ENCODE data around the gene OSMR. TPM values are rescaled to one million over a fixed set of nuclear protein-coding genes. Genes with fewer than 3 reads are reported as not detected.

Gene OSMR
- total and polyA plus RNA-seq, 2 experiments from 2014 or later: 1.5 to 2.6 TPM

GRCh38 chr5:38906503-38906902 lies 60.7 kb downstream of the OSMR start (continued):
- TF ChIP-seq ZNF462 (CRISPR knock-in tag; IDR thresholded peaks at IDR 0.05) (no peak), CREB1 (CRISPR knock-in tag; IDR thresholded peaks at IDR 0.05; ENCODE audit: low read depth) (no peak)

GRCh38 chr5:38911933-38912332 lies 66.1 kb downstream of the OSMR start:
- Histone ChIP-seq H3K27me3 (ENCODE audit: insufficient read depth) (no peaks in the 10 kb centered on the region), H3K27ac (ENCODE audit: low read depth) (no peak overlapping the region), H3K36me3 (ENCODE audit: insufficient read depth) (no peaks in the 10 kb centered on the region), H2AFZ (no peak overlapping the region), H3K4me3 (no peak overlapping the region), H4K20me1 (replicated peaks; ENCODE audit: insufficient read depth) (no peaks in the 10 kb centered on the region), H3K4me2 (no peak overlapping the region), H3K79me2 (replicated peaks; ENCODE audit: insufficient read depth) (no peaks in the 10 kb centered on the region), H3K9me2 (ENCODE audit: insufficient read depth) (peaks cover 4% of the 10 kb centered on the region; the same call in 1 of the 2 replicates), H3K4me1 (ENCODE audit: insufficient read depth) (no peaks in the 10 kb centered on the region), H3F3A (replicated peaks; ENCODE audit: low read depth) (no peaks in the 10 kb centered on the region)
- Mint-ChIP-seq H3K4me1 (peaks cover 3% of the 10 kb centered on the region; the same call in 1 of the 3 replicates), H3K4me3 (no peak overlapping the region), H3K36me3 (ENCODE audit: low read depth) (peaks cover 15% of the 10 kb centered on the region), H3K27me3 (ENCODE audit: insufficient read depth, low read depth, poor library complexity) (no peaks in the 10 kb centered on the region), H3K9me3 (peaks cover 26% of the 10 kb centered on the region), H3K27ac (no peak overlapping the region)
- DNase-seq (ENCODE audit: low spot score) (no peak), ATAC-seq (no peak)
- TF ChIP-seq JUNB (IDR thresholded peaks at IDR 0.05; ENCODE audit: unreplicated experiment) (no peak), REST (IDR thresholded peaks at IDR 0.05; ENCODE audit: unreplicated experiment) (no peak), CTCF (conservative IDR thresholded peaks at IDR 0.05; ENCODE audit: low read depth in 2 of 2) (no peak), POLR2AphosphoS5 (IDR thresholded peaks at IDR 0.05; ENCODE audit: low read depth) (no peak), EZH2phosphoT487 (IDR thresholded peaks at IDR 0.05; ENCODE audit: unreplicated experiment) (no peak), ZNF114 (CRISPR knock-in tag; IDR thresholded peaks at IDR 0.05) (no peak), STAT1 (IDR thresholded peaks at IDR 0.05; ENCODE audit: unreplicated experiment) (no peak), NANOG (IDR thresholded peaks at IDR 0.05; ENCODE audit: borderline replicate concordance) (no peak), CREB1 (CRISPR knock-in tag; IDR thresholded peaks at IDR 0.05; ENCODE audit: low read depth) (no peak), ETS1 (IDR thresholded peaks at IDR 0.05) (no peak), ZNF331 (CRISPR knock-in tag; IDR thresholded peaks at IDR 0.05; ENCODE audit: low read depth) (no peak), EZH2 (IDR thresholded peaks at IDR 0.05; ENCODE audit: low read depth, unreplicated experiment) (no peak)

Measured in GM23338 (cell line).